Caco-2 (cell line): ENCODE measurements around the gene TBC1D8B. TPM values are rescaled to one million over a fixed set of nuclear protein-coding genes. Genes with fewer than 3 reads are reported as not detected.

Source experiments
- BruUV-seq: library from RNA; stranded (reverse); fragments of 400-500 nt; replicated peaks from 2 replicates; lab custom pipeline; 2021; lab: Mats Ljungman, UMichigan
- CTCF ChIA-PET: fragments of 300-600 bp; sonication (Branson Sonifier 250); formaldehyde crosslinking; loops from one replicate; lab custom pipeline; 2022; ENCODE audit warnings: antibody characterized with exemption; lab: Charles Lee
- POLR2A ChIA-PET: fragments of 300-600 bp; sonication (Branson Sonifier 250); formaldehyde crosslinking; loops from one replicate; lab custom pipeline; 2022; ENCODE audit warnings: antibody characterized with exemption; lab: Charles Lee
- DNase-seq, 2 experiments: peaks; one replicate each; pipeline versions ENCODE4 v3.0.0 to v3.0.0-alpha.2; 2020 to 2022
- H3K27me3 ChIP-seq: replicated peaks from 2 replicates; pipeline ENCODE4 v1.6.0; 2011; ENCODE audit warnings: low read length; ENCODE audit not compliant: control insufficient read depth, insufficient read depth
- H3K36me3 ChIP-seq: 2 replicates; pipeline ENCODE4 v1.5.1; 2011; ENCODE audit warnings: low read length; ENCODE audit not compliant: control insufficient read depth, insufficient read depth
- H3K4me1 ChIP-seq: fragments of 250-450 bp; sonication (Bioruptor Pico); 2 replicates; pipeline ENCODE4 v1.5.1; 2020; ENCODE audit warnings: mild to moderate bottlenecking
- H3K4me3 ChIP-seq: 2 replicates; pipeline ENCODE4 v1.5.1; 2011; ENCODE audit warnings: low read depth, mild to moderate bottlenecking, control low read depth, low read length
- H3K9me3 ChIP-seq: fragments of 250-450 bp; sonication (Bioruptor Pico); 2 replicates; pipeline ENCODE4 v1.5.1; 2020; ENCODE audit warnings: mild to moderate bottlenecking, moderate library complexity
- H3K27ac Mint-ChIP-seq: one replicate; pipeline ENCODE4 v1.8.0; 2022; ENCODE audit warnings: mixed read lengths; ENCODE audit not compliant: unreplicated experiment
- H3K27me3 Mint-ChIP-seq: one replicate; pipeline ENCODE4 v1.8.0; 2022; ENCODE audit warnings: mixed read lengths; ENCODE audit not compliant: insufficient read depth, unreplicated experiment
- H3K36me3 Mint-ChIP-seq: one replicate; pipeline ENCODE4 v1.8.0; 2022; ENCODE audit warnings: mild to moderate bottlenecking, mixed read lengths; ENCODE audit not compliant: insufficient read depth, unreplicated experiment
- H3K4me1 Mint-ChIP-seq: one replicate; pipeline ENCODE4 v1.8.0; 2022; ENCODE audit warnings: low read depth, mixed read lengths; ENCODE audit not compliant: unreplicated experiment
- H3K4me3 Mint-ChIP-seq: one replicate; pipeline ENCODE4 v1.8.0; 2022; ENCODE audit warnings: mild to moderate bottlenecking, moderate library complexity, mixed read lengths; ENCODE audit not compliant: unreplicated experiment
- H3K9me3 Mint-ChIP-seq: one replicate; pipeline ENCODE4 v1.8.0; 2022; ENCODE audit warnings: mixed read lengths; ENCODE audit not compliant: unreplicated experiment
- intact Hi-C: fragments of 100-400 bp; cut with micrococcal nuclease; formaldehyde crosslinking; loops from one replicate; pipeline ENCODE4 v1.10.0; 2022; ENCODE audit not compliant: unreplicated experiment
- total RNA-seq: library from RNA; stranded (reverse); gene quantifications from 2 replicates; pipeline ENCODE4 v1.2.3, GENCODE V29; 2022
- TF ChIP-seq, protein P1 (sequence below), 2 experiments: fragments of 200-600 bp in 1 of 2; IDR thresholded peaks; 1 replicate in 1 of 2; 2 replicates in 1 of 2; pipeline versions ENCODE4 v1.5.1 to v1.8.0; 2011 to 2022; ENCODE audit warnings: antibody characterized with exemption in 1 of 2, control low read depth in 1 of 2, inconsistent platforms in 1 of 2, low read depth in 1 of 2, low read length in 1 of 2, mild to moderate bottlenecking in 1 of 2, moderate library complexity in 1 of 2; ENCODE audit not compliant: insufficient read depth in 1 of 2, severe bottlenecking in 1 of 2, unreplicated experiment in 1 of 2

TBC1D8B gene
- total RNA-seq, 1 experiment from 2014 or later, result 7.4 TPM

DNA sequence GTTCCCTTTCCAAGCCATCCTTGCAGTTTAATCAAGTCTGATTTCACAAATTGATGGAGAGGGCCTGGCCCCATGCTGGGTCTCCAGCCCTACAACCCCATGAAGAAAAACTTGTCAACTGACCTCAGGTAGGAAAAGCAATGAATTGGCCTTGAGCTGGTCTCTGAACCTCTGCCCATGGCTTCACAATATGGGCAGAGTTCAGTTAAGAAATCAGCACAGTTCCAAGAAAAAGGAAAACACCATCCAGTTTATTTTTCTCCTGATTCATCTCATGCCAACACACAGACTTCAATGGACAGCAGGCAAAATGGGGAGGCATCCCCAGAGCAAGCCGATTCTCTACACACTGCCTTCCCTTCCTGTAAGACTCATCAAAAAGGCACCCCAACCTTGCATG is 97.4 kb downstream of the TBC1D8B start:
- Histone ChIP-seq H3K9me3 (no peaks in the 10 kb centered on the region), H3K36me3 (no peaks in the 10 kb centered on the region), H3K4me1 (peaks cover 40% of the 10 kb centered on the region), H3K4me3 (no peak overlapping the region), H3K27me3 (no peaks in the 10 kb centered on the region)
- Mint-ChIP-seq H3K36me3 (no peaks in the 10 kb centered on the region), H3K27ac (no peak overlapping the region), H3K27me3 (no peaks in the 10 kb centered on the region), H3K4me3 (no peak overlapping the region), H3K4me1 (peaks cover 14% of the 10 kb centered on the region), H3K9me3 (no peaks in the 10 kb centered on the region)
- no peak for DNase-seq
- POLR2A ChIA-PET, result no interaction called here
- BruUV-seq, result no TSS peak
- CTCF ChIA-PET, result interaction anchor here (1.0 to 1.6 kb wide), 2 partner anchors 20 to 60 kb away, joined by 4 read pairs; partner anchors contain the start of gene CLDN2
- intact Hi-C loops, result loop anchor here (10.0 kb wide), 1 partner anchor 175 kb away; no protein-coding TSS in a partner anchor
- TF ChIP-seq, protein P1, sequence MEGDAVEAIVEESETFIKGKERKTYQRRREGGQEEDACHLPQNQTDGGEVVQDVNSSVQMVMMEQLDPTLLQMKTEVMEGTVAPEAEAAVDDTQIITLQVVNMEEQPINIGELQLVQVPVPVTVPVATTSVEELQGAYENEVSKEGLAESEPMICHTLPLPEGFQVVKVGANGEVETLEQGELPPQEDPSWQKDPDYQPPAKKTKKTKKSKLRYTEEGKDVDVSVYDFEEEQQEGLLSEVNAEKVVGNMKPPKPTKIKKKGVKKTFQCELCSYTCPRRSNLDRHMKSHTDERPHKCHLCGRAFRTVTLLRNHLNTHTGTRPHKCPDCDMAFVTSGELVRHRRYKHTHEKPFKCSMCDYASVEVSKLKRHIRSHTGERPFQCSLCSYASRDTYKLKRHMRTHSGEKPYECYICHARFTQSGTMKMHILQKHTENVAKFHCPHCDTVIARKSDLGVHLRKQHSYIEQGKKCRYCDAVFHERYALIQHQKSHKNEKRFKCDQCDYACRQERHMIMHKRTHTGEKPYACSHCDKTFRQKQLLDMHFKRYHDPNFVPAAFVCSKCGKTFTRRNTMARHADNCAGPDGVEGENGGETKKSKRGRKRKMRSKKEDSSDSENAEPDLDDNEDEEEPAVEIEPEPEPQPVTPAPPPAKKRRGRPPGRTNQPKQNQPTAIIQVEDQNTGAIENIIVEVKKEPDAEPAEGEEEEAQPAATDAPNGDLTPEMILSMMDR (IDR thresholded peaks at IDR 0.05; ENCODE audit: insufficient read depth in 1 of 2, low read depth in 1 of 2, low read length in 1 of 2, severe bottlenecking in 1 of 2, unreplicated experiment in 1 of 2), result no peak

DNA sequence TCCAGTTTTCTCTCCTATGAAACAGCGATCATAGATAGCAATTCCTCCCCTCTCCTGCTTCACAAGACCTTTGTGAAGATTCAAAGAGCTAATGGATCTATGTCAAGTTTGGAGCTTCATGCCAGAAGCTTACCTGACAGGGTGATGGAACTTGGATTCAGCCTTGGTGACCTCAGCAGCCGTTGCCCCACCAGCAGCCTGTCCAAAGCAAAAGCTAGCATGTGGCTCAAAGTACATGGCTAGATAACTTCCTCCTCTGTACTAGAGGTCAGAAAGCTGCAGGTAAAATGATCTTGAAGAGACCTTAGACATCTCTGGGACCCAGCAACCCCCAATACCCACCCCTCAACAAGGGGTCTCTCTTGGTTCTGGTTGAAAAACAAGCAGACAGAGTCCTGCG is 98.9 kb downstream of the TBC1D8B start:
- H3K9me3 ChIP-seq, result no peaks in the 10 kb centered on the region
- H3K27me3 Mint-ChIP-seq, result no peaks in the 10 kb centered on the region
- CTCF ChIA-PET, result interaction anchor here (2.0 to 2.1 kb wide), 2 partner anchors 32 to 59 kb away, joined by 8 to 9 read pairs; no protein-coding TSS in a partner anchor

GRCh38 chrX:106901781-106902219 is 99.3 kb downstream of the TBC1D8B start:
- no peak for DNase-seq
- H3K9me3 Mint-ChIP-seq, result no peaks in the 10 kb centered on the region
- CTCF ChIA-PET, result interaction anchor here (2.0 to 2.1 kb wide), 2 partner anchors 31 to 58 kb away, joined by 8 to 9 read pairs; no protein-coding TSS in a partner anchor
- no peaks in the 10 kb centered on the region for H3K36me3 Mint-ChIP-seq
- H3K4me1 Mint-ChIP-seq, result peaks cover 13% of the 10 kb centered on the region
- peaks cover 42% of the 10 kb centered on the region for H3K4me1 ChIP-seq
- POLR2A ChIA-PET, result no interaction called here
- no peak overlapping the region for H3K27ac Mint-ChIP-seq
- H3K27me3 Mint-ChIP-seq, result no peaks in the 10 kb centered on the region
- TF ChIP-seq, protein P1 (IDR thresholded peaks at IDR 0.05; ENCODE audit: insufficient read depth in 1 of 2, low read depth in 1 of 2, low read length in 1 of 2, severe bottlenecking in 1 of 2, unreplicated experiment in 1 of 2), result no peak
- H3K9me3 ChIP-seq, result no peaks in the 10 kb centered on the region
- BruUV-seq, result no TSS peak
- no peak overlapping the region for H3K4me3 ChIP-seq
- H3K36me3 ChIP-seq, result no peaks in the 10 kb centered on the region
- no peaks in the 10 kb centered on the region for H3K27me3 ChIP-seq
- no peak overlapping the region for H3K4me3 Mint-ChIP-seq
- intact Hi-C loops, result loop anchor here (1.0 kb wide), 1 partner anchor 31 kb away; no protein-coding TSS in a partner anchor

More for the DNA sequence above, 98.9 kb downstream of the TBC1D8B start:
- Mint-ChIP-seq H3K9me3 (no peaks in the 10 kb centered on the region), H3K4me1 (peaks cover 9% of the 10 kb centered on the region), H3K4me3 (no peak overlapping the region), H3K36me3 (no peaks in the 10 kb centered on the region), H3K27ac (no peak overlapping the region)
- intact Hi-C loops, result no loop called here
- BruUV-seq, result no TSS peak
- TF ChIP-seq, protein P1 (IDR thresholded peaks at IDR 0.05; ENCODE audit: insufficient read depth in 1 of 2, low read depth in 1 of 2, low read length in 1 of 2, severe bottlenecking in 1 of 2, unreplicated experiment in 1 of 2), result no peak
- no peak for DNase-seq
- no peaks in the 10 kb centered on the region for H3K36me3 ChIP-seq
- POLR2A ChIA-PET, result no interaction called here
- no peaks in the 10 kb centered on the region for H3K27me3 ChIP-seq
- no peak overlapping the region for H3K4me3 ChIP-seq
- peaks cover 37% of the 10 kb centered on the region for H3K4me1 ChIP-seq
